Measurements from ENCODE around the gene CENPF. TPM values are rescaled to one million over a fixed set of nuclear protein-coding genes. Genes with fewer than 3 reads are reported as not detected.

CENPF gene
- total and polyA plus RNA-seq, 4 experiments from 2014 or later: 0.02 to 2.8 (median 1.5) TPM

DNA sequence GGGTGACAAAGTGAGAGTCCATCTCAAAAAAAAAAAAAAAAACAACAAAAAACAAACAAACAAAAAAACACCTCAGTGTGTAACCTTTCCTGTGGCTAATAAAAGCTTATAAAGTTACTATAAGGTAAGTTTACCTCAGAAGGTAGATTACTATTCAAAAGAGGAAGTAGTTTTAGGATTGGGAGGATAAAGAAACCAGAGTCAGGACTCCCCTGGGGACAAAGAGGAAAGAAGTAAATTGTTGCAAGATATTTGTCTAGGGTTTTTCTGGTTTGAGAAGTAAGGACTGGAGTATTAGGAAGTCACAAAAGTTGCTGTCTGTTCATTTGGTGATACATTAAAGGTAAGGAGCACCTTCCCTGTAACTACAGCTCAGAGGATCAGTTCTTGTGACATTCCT, 23.8 kb upstream of the CENPF start:
- H3K36me3 Mint-ChIP-seq: peaks cover 6 to 8% of the 10 kb centered on the region in 2 donors

DNA sequence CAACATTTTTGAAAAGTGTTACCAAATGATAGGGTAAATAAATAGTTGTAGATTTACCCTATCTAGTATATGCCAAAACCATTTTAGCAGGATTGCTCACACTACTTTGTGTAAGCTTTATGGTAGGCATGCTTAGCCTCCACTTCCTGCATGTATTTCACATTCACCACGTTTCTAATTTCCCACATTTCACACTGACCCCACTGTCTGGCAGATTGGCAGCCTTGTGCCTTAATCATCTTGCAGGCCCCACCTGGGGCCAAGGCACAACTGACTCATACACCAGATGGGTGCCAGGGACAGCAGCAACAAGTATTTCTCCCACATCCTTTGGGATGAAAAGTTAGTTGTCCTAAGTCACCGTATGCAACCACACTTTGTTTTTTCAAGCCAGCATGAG, 21.2 kb upstream of the CENPF start:
- no peaks in the 10 kb centered on the region for H3K9me3 ChIP-seq (ENCODE audit: control insufficient read depth in 1 of 2, low read length in 2 of 2)
- Mint-ChIP-seq H3K9me3 (peaks cover 0 to 15% (median 13%) of the 10 kb centered on the region in 8 donors), H3K4me3 (no peak overlapping the region), H3K27ac (no peak overlapping the region), H3K4me1 (no peaks in the 10 kb centered on the region), H3K36me3 (no peaks in the 10 kb centered on the region), H3K27me3 (peaks cover 5 to 10% of the 10 kb centered on the region in 2 donors)
- intact Hi-C loops (cut with micrococcal nuclease): no loop called here
- ChIA-PET POLR2A (ENCODE audit: partially characterized antibody) (no interaction called here), CTCF (ENCODE audit: partially characterized antibody) (no interaction called here)
- no peak overlapping the region for H3K4me3 ChIP-seq (ENCODE audit: low read length in 2 of 2)
- DNase-seq: no peak
- H3K4me1 ChIP-seq (ENCODE audit: insufficient read depth, low read length): no peaks in the 10 kb centered on the region
- no peak overlapping the region for H3K27ac ChIP-seq (ENCODE audit: low read depth, low read length)
- H3K27me3 ChIP-seq (ENCODE audit: insufficient read depth, low read length): no peaks in the 10 kb centered on the region
- H3K36me3 ChIP-seq (ENCODE audit: insufficient read depth, low read length): no peaks in the 10 kb centered on the region

More for the DNA sequence above, 23.8 kb upstream of the CENPF start:
- H3K27ac ChIP-seq (ENCODE audit: low read depth, low read length): no peak overlapping the region
- H3K4me3 ChIP-seq (ENCODE audit: low read length in 2 of 2): no peak overlapping the region
- intact Hi-C loops (cut with micrococcal nuclease): no loop called here
- peaks cover 0 to 8% of the 10 kb centered on the region in 2 donors for H3K9me3 ChIP-seq (ENCODE audit: control insufficient read depth in 1 of 2, low read length in 2 of 2)
- no peaks in the 10 kb centered on the region for H3K36me3 ChIP-seq (ENCODE audit: insufficient read depth, low read length)
- DNase-seq: no peak
- POLR2A ChIA-PET (ENCODE audit: partially characterized antibody): no interaction called here
- no peak overlapping the region for H3K4me3 Mint-ChIP-seq
- H3K4me1 Mint-ChIP-seq: no peaks in the 10 kb centered on the region
- CTCF ChIA-PET (ENCODE audit: partially characterized antibody): interaction anchor here (0.7 kb wide), 1 partner anchor 62 kb away, joined by 3 read pairs; no protein-coding TSS in a partner anchor
- no peaks in the 10 kb centered on the region for H3K4me1 ChIP-seq (ENCODE audit: insufficient read depth, low read length)
- H3K9me3 Mint-ChIP-seq: peaks cover 2 to 36% (median 25%) of the 10 kb centered on the region in 8 donors
- peaks cover 7 to 13% of the 10 kb centered on the region in 2 donors for H3K27me3 Mint-ChIP-seq
- no peak overlapping the region for H3K27ac Mint-ChIP-seq
- H3K27me3 ChIP-seq (ENCODE audit: insufficient read depth, low read length): no peaks in the 10 kb centered on the region

DNA sequence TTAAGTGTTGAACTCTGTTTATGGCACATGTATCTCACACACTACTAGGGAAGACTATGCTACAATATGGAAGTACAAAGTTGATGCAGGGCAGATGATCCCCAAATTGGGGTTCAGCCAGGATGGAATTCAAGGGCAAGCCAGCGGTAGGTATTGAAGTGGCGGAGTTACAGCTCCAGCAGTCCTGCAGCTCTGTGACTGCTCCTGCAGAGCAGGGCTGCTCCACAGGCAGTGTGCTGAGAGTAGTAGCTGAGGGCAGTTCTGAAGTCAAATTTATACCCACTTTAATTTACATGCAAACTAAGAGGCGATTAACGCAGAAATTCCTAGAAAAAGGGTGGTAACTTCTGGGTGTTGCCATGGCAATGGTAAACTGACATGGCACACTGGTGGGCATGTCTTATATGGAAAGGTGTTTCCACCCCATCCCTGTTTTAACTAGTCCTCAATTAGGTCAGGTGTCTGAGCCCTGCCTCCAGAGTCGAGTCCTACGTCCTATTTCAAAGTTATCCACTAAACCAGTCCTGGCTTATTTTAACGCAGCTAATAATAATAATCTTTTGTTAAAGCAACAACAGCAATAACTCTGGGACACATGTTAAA, 20.6 kb upstream of the CENPF start:
- intact Hi-C loops (cut with micrococcal nuclease): no loop called here
- POLR2A ChIA-PET (ENCODE audit: partially characterized antibody): no interaction called here

DNA sequence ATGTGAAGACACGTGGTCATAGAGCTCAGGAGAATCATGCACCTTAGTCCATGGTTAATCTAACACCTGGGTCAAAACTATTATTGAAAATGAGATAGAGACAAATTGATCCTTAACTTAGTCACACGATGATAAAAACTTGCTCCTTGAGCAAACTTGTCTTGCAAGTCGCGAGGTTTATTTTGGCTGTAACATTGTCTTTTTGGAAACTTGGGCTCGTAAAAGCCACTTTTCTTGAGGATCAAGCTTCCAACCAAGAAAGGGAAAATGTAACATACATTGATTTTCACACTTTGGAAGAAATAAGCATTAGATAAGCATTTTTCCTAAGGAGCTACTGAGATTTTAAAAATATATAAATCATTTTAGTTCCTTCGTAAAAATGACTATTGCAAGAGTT, 19.9 kb upstream of the CENPF start:
- intact Hi-C loops (cut with micrococcal nuclease): no loop called here
- H3K36me3 ChIP-seq (ENCODE audit: insufficient read depth, low read length): no peaks in the 10 kb centered on the region
- no peaks in the 10 kb centered on the region for H3K27me3 ChIP-seq (ENCODE audit: insufficient read depth, low read length)
- ChIA-PET CTCF (ENCODE audit: partially characterized antibody) (interaction anchor here (4.9 kb wide), 1 partner anchor 250 kb away, joined by 27 read pairs; no protein-coding TSS in a partner anchor), POLR2A (ENCODE audit: partially characterized antibody) (no interaction called here)
- Mint-ChIP-seq H3K4me1 (no peaks in the 10 kb centered on the region), H3K36me3 (no peaks in the 10 kb centered on the region), H3K27ac (no peak overlapping the region), H3K27me3 (peaks cover 6 to 8% of the 10 kb centered on the region in 2 donors), H3K4me3 (no peak overlapping the region), H3K9me3 (peaks cover 0 to 3% (median 1%) of the 10 kb centered on the region in 8 donors)
- DNase-seq: no peak
- H3K27ac ChIP-seq (ENCODE audit: low read depth, low read length): no peak overlapping the region
- H3K9me3 ChIP-seq (ENCODE audit: control insufficient read depth in 1 of 2, low read length in 2 of 2): no peaks in the 10 kb centered on the region
- H3K4me3 ChIP-seq (ENCODE audit: low read length in 2 of 2): no peak overlapping the region
- H3K4me1 ChIP-seq (ENCODE audit: insufficient read depth, low read length): no peaks in the 10 kb centered on the region

More for the DNA sequence above, 20.6 kb upstream of the CENPF start:
- no peak overlapping the region for H3K4me3 Mint-ChIP-seq
- no peaks in the 10 kb centered on the region for H3K36me3 ChIP-seq (ENCODE audit: insufficient read depth, low read length)
- no peak overlapping the region for H3K27ac ChIP-seq (ENCODE audit: low read depth, low read length)
- no peaks in the 10 kb centered on the region for H3K4me1 ChIP-seq (ENCODE audit: insufficient read depth, low read length)
- CTCF ChIA-PET (ENCODE audit: partially characterized antibody): interaction anchor here (4.9 kb wide), 1 partner anchor 249 kb away, joined by 27 read pairs; no protein-coding TSS in a partner anchor
- H3K27me3 Mint-ChIP-seq: peaks cover 5 to 10% of the 10 kb centered on the region in 2 donors
- no peak overlapping the region for H3K4me3 ChIP-seq (ENCODE audit: low read length in 2 of 2)
- no peaks in the 10 kb centered on the region for H3K9me3 ChIP-seq (ENCODE audit: control insufficient read depth in 1 of 2, low read length in 2 of 2)
- H3K27me3 ChIP-seq (ENCODE audit: insufficient read depth, low read length): no peaks in the 10 kb centered on the region
- no peak for DNase-seq
- no peaks in the 10 kb centered on the region for H3K36me3 Mint-ChIP-seq
- no peak overlapping the region for H3K27ac Mint-ChIP-seq
- H3K4me1 Mint-ChIP-seq: no peaks in the 10 kb centered on the region
- peaks cover 0 to 10% (median 8%) of the 10 kb centered on the region in 8 donors for H3K9me3 Mint-ChIP-seq

DNA sequence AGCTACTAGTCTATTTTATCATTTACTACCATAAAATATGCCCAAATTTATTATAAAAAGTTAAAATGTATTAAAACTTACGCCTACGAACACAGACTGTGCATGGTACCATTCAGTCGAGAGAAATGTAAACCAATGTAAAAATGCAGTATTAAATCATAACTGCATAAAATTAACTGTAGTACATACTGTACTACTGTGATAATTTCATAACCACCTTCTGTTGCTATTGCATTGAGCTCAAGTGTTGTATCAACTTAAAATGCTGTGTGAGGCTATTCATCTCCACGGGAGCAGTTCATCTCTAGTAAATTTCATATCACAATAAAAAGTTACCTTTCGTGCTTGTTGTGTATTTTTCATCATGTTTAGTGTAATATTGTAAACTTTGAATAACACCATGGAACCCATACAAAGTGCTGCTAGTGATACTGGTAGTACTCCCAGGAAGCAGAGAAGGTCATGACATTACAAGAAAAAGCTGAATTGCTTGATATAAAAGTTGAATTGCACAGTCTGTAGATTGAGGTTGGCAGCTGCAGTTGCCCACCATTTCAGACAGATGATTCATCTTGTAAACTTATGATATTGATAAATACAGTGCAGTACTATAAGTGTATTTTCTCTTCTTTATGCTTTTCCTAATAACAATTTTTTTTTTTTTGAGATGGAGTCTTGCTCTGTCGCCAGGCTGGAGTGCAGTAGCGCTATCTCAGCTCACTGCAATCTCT, 19.0 kb upstream of the CENPF start:
- no peak overlapping the region for H3K4me3 ChIP-seq (ENCODE audit: low read length in 2 of 2)
- DNase-seq: no peak
- CTCF ChIA-PET (ENCODE audit: partially characterized antibody): interaction anchor here (1.2 to 4.9 kb wide), 4 partner anchors 251 to 327 kb away, joined by 3 to 27 read pairs (median 4); no protein-coding TSS in a partner anchor
- no peaks in the 10 kb centered on the region for H3K4me1 ChIP-seq (ENCODE audit: insufficient read depth, low read length)
- Mint-ChIP-seq H3K4me1 (no peaks in the 10 kb centered on the region), H3K9me3 (peaks cover 0 to 2% (median 0%) of the 10 kb centered on the region in 8 donors), H3K27ac (no peak overlapping the region), H3K36me3 (no peaks in the 10 kb centered on the region), H3K27me3 (peaks cover 7 to 8% of the 10 kb centered on the region in 2 donors), H3K4me3 (no peak overlapping the region)
- intact Hi-C loops (cut with micrococcal nuclease): loop anchor here (2.0 kb wide), 1 partner anchor 195 kb away; no protein-coding TSS in a partner anchor
- no peaks in the 10 kb centered on the region for H3K9me3 ChIP-seq (ENCODE audit: control insufficient read depth in 1 of 2, low read length in 2 of 2)
- no peak overlapping the region for H3K27ac ChIP-seq (ENCODE audit: low read depth, low read length)
- no peaks in the 10 kb centered on the region for H3K27me3 ChIP-seq (ENCODE audit: insufficient read depth, low read length)
- H3K36me3 ChIP-seq (ENCODE audit: insufficient read depth, low read length): no peaks in the 10 kb centered on the region
- POLR2A ChIA-PET (ENCODE audit: partially characterized antibody): no interaction called here

- POLR2A ChIA-PET (ENCODE audit: partially characterized antibody): no interaction called here
- H3K4me3 ChIP-seq (ENCODE audit: low read length in 2 of 2): no peak overlapping the region
- no peaks in the 10 kb centered on the region for H3K36me3 ChIP-seq (ENCODE audit: insufficient read depth, low read length)
- Mint-ChIP-seq H3K9me3 (peaks cover 0 to 2% (median 0%) of the 10 kb centered on the region in 8 donors), H3K36me3 (no peaks in the 10 kb centered on the region), H3K27ac (no peak overlapping the region), H3K4me3 (no peak overlapping the region), H3K4me1 (no peaks in the 10 kb centered on the region), H3K27me3 (peaks cover 5 to 8% of the 10 kb centered on the region in 2 donors)
- H3K27ac ChIP-seq (ENCODE audit: low read depth, low read length): no peak overlapping the region
- no peaks in the 10 kb centered on the region for H3K27me3 ChIP-seq (ENCODE audit: insufficient read depth, low read length)
- no peaks in the 10 kb centered on the region for H3K4me1 ChIP-seq (ENCODE audit: insufficient read depth, low read length)
- intact Hi-C loops (cut with micrococcal nuclease): loop anchor here (1.0 to 2.0 kb wide), 2 partner anchors 196 to 324 kb away; no protein-coding TSS in a partner anchor
- CTCF ChIA-PET (ENCODE audit: partially characterized antibody): interaction anchor here (1.2 to 4.9 kb wide), 5 partner anchors 30 to 328 kb away, joined by 3 to 27 read pairs (median 3); no protein-coding TSS in a partner anchor
- no peak for DNase-seq
- no peaks in the 10 kb centered on the region for H3K9me3 ChIP-seq (ENCODE audit: control insufficient read depth in 1 of 2, low read length in 2 of 2)
Measured at GRCh38 chr1:214584805-214585766, 17.9 kb upstream of the CENPF start.
